HL-60/S4 (cell line): ENCODE measurements around the gene SHPK.

Source experiments
- in situ Hi-C: fragments of 300-500 bp; cut with MboI; formaldehyde crosslinking; loops from 2 replicates; pipeline ENCODE4 v1.14.3; 2022; ENCODE audit warnings: low sequenced_read_pairs

The SHPK gene

DNA sequence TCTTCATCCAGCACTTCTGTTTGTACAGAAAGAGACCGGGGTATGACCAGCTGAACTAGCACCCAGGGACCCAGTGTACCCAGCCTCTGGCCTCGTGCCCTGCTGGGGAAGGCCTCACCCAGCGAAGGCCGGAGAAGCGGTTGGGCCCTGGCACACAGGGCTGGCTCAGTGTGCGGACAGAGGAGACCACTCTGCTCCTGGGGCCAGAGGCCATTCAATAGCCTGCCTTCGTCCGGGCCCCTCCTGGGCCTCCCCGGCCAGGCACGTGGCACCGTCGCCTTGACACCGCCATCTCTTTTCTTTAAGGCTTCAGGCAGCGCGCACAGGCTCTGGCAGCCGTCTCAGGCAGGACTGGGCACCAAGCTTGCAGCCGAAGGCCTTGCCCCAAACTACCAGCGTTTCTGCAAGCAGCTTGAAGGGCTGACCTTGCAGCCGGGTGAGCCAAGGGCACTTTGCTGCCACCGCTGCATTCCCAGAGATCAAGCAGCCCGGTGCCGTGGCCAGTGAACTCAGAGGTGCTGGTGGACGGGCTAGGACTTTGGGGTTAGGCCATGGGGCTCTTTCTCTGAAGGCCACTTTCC lies 24.4 kb upstream of the SHPK start:
- in situ Hi-C loops: no loop called here

- in situ Hi-C loops: no loop called here
Measured at GRCh38 chr17:3659541-3660111, 23.6 kb upstream of the SHPK start.

DNA sequence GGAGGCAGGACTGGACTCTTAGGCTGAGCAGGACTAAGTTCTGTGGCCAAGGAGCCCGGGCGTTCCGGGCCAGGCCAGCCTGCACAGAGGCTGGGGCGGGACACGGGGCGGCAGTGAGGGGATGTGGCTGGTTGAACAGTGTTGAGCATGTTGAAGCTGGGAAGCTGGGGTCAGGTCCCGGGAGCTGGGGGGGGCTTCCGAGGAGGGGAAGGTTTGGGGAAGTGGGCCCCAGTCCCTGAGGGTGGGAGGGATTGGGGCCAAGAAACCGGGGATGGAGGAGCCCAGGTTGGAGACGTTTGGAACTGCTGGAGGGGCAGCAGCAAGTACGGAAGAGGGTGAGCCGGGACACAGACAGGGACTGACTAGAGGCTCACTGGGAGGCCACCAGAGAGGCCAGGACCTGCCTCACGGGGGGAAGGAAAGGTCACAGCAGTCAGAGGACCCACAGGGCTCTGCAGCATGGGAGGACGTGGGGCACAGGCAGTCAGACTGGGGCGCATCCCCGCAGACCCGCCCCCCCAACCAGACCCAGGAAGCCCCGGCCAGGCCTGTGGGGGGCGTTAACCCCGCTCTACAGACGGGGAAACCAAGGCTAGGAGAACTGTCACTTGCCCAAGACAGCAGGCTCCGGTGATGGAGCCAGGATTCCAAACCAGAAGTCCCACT lies 22.9 kb upstream of the SHPK start:
- in situ Hi-C loops: no loop called here

GRCh38 chr17:3657874-3658783 lies 22.1 kb upstream of the SHPK start:
- in situ Hi-C loops: no loop called here

GRCh38 chr17:3657588-3657869 lies 21.5 kb upstream of the SHPK start:
- in situ Hi-C loops: no loop called here

DNA sequence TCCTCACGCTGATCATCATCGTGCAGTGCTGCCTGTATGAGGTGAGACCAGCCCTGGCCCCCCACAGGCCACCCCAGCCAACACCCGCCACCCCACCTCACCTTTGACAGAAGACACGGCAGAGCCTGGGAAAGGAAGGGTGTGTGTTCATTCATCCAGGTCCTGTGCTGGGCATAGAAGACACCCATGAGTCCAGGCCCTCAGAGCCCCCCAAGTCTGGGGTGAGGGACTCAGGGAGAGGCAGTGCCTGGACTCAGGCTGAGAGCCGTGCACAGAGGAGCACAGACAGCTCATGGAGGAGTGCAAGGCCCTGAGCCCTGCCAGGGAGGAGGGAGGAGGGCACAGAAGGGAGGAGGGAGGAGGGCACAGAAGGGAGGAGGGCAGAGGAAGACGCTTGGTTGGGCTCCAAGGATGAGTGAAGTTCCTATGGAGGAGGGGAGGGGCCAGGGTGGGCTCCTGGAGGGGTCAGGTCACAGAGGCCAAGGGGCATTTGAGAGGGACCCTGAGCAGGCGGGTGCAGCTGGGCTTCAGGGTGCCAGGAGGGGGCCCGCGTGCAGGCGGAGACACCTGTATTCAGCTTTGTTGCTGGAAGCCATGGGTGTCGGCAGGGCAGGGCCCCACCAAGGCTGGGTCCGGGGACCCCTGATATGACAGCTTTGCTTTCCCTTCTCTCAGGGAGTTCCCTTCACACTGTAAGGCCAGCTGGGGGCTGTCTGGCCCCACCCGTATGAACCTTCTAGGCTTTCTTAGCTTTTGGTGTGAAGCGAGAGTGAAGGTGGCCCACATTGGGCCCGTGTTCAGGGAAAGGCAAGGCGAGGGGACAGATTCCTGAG lies 20.9 kb upstream of the SHPK start:
- in situ Hi-C loops: no loop called here

DNA sequence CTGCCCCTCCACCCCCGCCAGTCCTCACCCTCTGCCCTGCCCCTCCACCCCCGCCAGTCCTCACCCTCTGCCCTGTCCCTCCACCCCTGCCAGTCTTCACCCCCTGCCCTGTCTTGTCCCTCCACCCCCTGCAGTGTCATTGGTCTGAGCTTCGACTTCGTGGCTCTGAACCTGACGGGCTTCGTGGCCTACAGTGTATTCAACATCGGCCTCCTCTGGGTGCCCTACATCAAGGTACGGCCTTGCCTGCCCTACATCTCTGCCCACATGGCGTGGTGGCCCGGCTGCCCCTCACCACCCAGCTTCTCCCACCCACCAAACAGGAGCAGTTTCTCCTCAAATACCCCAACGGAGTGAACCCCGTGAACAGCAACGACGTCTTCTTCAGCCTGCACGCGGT lies 20.3 kb upstream of the SHPK start:
- in situ Hi-C loops: no loop called here

GRCh38 chr17:3655766-3656165 lies 19.7 kb upstream of the SHPK start:
- in situ Hi-C loops: no loop called here

DNA sequence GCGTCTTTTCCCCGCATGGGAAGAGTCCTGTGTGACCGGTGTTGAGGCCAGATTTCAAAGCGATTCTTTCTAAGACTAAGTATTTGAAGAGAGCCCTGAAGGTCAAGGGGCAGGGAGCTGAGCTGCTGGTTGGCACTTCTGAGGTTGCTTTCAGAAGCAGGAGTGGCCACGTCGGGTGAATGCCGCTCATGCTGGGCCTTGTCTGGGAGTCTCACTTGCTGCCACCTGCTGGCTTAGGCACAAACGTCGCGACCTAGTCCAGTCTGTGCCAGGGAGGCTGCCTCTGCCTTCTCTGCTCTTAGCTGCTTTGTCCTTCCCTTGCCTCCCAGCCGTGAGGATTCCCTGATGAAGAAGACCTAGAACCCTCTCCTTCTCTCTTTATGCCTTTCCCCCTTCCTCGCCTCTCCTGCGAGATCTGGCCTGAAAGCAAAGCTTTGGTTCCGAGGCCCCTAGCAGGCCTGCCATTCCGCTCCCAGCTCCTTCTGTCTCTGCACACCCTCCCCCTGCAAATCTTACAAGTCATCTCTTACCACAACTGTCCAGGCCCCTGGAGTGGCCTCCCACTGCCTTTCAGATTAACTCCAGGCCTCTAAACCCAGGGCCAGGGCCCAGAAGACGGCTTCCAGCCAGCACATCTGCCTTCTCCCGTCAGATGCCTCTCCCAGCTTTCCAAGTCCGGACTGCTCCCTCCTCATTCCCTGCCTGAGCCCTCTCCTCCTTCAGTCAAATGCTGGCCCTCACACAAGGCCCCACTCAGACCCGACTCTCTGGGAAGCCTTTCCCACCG lies 11.9 kb upstream of the SHPK start:
- in situ Hi-C loops: no loop called here

DNA sequence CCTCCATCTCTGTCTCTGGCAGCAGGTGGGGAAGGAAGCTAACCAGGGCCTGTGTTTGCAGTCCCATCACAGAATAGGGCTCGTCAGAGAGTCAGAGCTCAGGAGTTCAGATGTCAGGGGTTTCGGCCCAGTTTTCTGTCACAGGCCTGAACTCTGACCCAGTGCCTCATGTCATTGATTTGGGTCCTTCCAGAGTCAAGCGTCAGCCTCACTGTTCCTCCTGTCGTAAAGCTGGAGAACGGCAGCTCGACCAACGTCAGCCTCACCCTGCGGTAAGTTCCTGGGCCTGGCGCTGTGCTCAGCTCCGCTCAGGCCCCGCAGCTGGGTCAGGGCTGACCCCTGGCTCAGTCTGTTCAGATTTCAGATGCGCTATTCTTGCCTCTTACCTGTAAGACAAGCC lies 11.2 kb upstream of the SHPK start:
- in situ Hi-C loops: no loop called here

DNA sequence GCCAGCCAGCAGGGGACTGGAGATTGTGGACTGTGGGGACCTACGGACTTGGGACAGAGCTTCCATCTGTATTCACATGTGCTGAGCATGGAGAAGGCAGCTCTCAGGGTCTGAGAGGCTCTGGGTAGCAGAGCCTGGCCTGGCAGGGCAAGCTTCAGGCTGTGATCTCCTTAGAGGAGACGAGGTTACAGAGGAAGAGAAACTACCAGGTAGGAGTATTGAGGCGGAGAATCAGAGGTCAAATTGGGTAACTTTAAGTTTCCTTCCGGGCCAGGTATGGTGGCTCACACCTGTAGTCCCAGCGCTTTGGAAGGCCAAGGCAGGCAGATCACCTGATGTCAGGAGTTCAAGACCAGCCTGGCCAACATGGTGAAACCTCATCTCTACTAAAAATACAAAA lies 9.3 kb upstream of the SHPK start:
- in situ Hi-C loops: no loop called here

- in situ Hi-C loops: no loop called here
Measured at GRCh38 chr17:3643889-3644349, 7.9 kb upstream of the SHPK start.

- in situ Hi-C loops: no loop called here
Measured at GRCh38 chr17:3641717-3642486, 5.9 kb upstream of the SHPK start.

- in situ Hi-C loops: no loop called here
Measured at GRCh38 chr17:3641014-3641413, 5.0 kb upstream of the SHPK start.

DNA sequence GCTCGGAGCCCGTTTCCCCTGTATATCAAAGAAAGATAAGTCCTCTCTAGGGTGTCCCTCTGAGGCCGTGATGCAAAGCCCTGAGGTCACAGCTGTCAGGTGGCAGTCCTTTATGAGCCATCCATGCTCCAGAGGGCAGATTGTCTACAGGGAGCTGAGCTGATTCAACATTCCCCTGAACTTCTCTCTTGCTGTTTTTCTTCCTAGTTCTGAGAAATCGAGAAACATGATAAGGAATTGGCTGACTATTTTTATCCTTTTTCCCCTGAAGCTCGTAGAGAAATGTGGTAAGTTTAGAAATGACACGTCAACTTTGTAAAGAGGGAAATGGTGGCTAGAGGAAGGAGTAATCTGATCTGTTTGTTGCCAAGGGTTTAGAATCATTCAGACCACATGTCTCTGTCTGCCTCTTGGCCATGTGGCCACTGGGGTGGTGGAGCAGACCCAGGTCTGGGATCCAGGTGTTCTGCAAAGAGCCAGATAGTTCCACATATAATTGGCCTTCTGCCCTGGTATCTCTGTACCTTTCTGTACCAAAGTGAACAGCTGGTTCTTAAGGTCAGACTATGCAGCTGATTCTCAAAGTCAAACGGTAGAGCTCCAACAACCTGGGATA lies 4.0 kb upstream of the SHPK start:
- in situ Hi-C loops: no loop called here

DNA sequence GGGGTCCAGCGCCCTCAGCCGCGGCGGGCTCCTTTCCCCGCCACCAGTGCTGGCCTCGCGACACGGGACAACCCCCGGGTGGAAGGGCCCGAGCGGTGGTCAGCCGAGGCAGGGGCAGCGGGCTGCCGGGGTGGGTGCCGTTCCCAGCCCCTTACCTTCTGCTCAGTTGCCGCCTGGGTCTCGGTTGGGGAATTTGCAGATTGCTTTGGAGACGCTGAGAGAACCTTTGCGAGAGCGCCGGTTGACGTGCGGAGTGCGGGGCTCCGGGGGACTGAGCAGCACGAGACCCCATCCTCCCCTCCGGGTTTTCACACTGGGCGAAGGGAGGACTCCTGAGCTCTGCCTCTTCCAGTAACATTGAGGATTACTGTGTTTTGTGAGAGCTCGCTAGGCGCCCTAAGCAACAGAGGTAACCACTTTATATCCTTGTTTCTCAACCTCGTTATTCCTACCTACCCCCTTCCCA lies 891 bp upstream of the SHPK start:
- in situ Hi-C loops: no loop called here

DNA sequence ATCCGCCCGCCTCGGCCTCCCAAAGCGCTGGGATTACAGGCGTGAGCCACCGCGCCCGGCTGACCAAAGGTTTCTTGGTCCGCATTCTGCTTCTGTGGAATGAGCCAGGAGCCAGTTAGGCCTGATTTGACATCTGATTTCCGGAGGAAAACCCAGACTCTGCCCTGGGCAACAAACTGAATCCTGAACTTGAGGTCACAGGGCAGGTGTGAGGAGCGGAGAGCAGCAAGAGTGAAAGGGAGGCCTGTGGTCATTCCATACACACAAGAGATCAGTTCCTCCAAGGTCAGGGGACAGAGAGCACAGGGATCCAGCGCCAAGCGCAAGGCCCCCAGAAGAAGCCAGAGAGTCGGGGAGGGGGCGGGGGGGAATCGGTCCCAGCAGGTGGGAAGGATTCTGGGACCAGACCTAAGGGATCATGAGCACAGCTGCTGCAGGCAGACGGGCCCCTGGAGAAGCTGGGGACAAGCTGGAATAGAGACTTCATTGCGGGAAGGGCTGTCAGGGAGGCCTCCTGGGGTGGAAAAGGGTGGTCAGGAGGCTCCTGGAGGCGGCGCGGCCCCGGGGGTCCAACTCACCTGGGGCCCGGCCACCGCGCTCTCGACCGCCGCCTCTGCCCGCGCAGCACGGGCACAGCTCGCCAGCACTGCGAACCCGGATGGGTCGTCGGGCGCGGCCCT lies 436 bp downstream of the SHPK start:
- in situ Hi-C loops: no loop called here

- in situ Hi-C loops: no loop called here
Measured at GRCh38 chr17:3632287-3632686, 3.8 kb downstream of the SHPK start.
